ENCODE data around the gene UST. TPM values are rescaled to one million over a fixed set of nuclear protein-coding genes. Genes with fewer than 3 reads are reported as not detected.

UST gene
- total RNA-seq, 1 experiment from 2014 or later, result 32.1 TPM

- TF ChIP-seq GABPB1 (CRISPR knock-in tag; IDR thresholded peaks at IDR 0.05), result no peak
Observed at GRCh38 chr6:149008741-149009140, 261.9 kb downstream of the UST start (continued).

- POLR2A ChIA-PET, result no interaction called here
- TF ChIP-seq NFE2L1 (CRISPR knock-in tag; IDR thresholded peaks at IDR 0.05) (no peak), ZSCAN18 (CRISPR knock-in tag; IDR thresholded peaks at IDR 0.05) (no peak), PRRX2 (CRISPR knock-in tag; IDR thresholded peaks at IDR 0.05) (no peak), RORB (CRISPR knock-in tag; IDR thresholded peaks at IDR 0.05) (no peak), ATF2 (CRISPR knock-in tag; IDR thresholded peaks at IDR 0.05; ENCODE audit: borderline replicate concordance, low read depth) (no peak), AR (CRISPR knock-in tag; IDR thresholded peaks at IDR 0.05) (no peak), TEAD1 (CRISPR knock-in tag; IDR thresholded peaks at IDR 0.05) (no peak), NR3C1 (CRISPR knock-in tag; conservative IDR thresholded peaks at IDR 0.05; ENCODE audit: low read depth) (no peak), HMGXB4 (CRISPR knock-in tag; IDR thresholded peaks at IDR 0.05) (no peak), NR1H2 (CRISPR knock-in tag; IDR thresholded peaks at IDR 0.05) (no peak), ATF3 (CRISPR knock-in tag; conservative IDR thresholded peaks at IDR 0.05) (no peak), ZNF671 (CRISPR knock-in tag; IDR thresholded peaks at IDR 0.05) (no peak), ZNF219 (CRISPR knock-in tag; IDR thresholded peaks at IDR 0.05; ENCODE audit: borderline replicate concordance) (no peak), ETV6 (CRISPR knock-in tag; IDR thresholded peaks at IDR 0.05) (no peak), AFF4 (CRISPR knock-in tag; IDR thresholded peaks at IDR 0.05; ENCODE audit: borderline replicate concordance) (no peak), IRF2 (CRISPR knock-in tag; IDR thresholded peaks at IDR 0.05; ENCODE audit: borderline replicate concordance, low read depth) (no peak)
- Mint-ChIP-seq H3K4me1 (peaks cover 75% of the 10 kb centered on the region), H3K4me3 (no peak overlapping the region), H3K9me3 (no peaks in the 10 kb centered on the region), H3K36me3 (peaks cover 19% of the 10 kb centered on the region), H3K27ac (0 out of 2 replicates have a peak overlapping the region, but pooled peaks have one; percentile 54), H3K27me3 (ENCODE audit: low read depth) (no peaks in the 10 kb centered on the region)
- CTCF ChIA-PET, result no interaction called here
- ATAC-seq (no peak), DNase-seq (ENCODE audit: low spot score) (no peak)
Observed at GRCh38 chr6:149012040-149012545, 265.3 kb downstream of the UST start.

Data from WTC11 (cell line).